HG02943 (cell line): Measurements from ENCODE around the gene MYO7B.

ENCODE experiments used
- ATAC-seq: cut with Tn5 transposase; IDR thresholded peaks from one replicate; pipeline ENCODE4 v1.9.1; 2021; ENCODE audit warnings: mild to moderate bottlenecking, low read depth, moderate library complexity; ENCODE audit not compliant: unreplicated experiment

The MYO7B gene

DNA sequence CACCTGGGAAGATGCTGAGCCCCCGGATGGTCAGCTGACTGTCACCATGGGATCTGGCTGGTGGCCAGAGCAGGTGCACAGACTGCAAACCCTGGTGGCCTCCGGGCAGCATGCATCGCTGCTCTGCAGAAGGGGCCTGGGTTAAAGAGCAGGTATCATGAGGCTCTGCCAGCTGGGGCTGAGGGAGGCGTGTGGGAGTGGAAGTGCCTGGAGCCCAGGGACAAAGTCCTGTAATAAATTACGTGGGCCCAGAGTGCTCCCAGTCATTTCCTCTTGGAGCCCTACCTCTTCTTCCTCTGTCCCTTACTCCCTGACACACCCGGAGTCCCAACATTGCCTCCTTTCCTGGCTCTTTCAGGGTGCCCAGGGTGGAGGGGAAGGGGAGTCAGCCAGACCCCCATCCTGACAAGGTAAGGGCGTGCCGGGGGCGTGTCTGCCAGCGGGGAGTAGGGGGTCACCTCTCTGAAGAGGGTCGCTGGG lies at the start of gene MYO7B:
Gene MYO7B (plus strand): TSS at position 262 of the 480 bp plus-strand sequence. CDS start 24,040 bp downstream, outside the sequence.
- ATAC-seq, result no peak

DNA sequence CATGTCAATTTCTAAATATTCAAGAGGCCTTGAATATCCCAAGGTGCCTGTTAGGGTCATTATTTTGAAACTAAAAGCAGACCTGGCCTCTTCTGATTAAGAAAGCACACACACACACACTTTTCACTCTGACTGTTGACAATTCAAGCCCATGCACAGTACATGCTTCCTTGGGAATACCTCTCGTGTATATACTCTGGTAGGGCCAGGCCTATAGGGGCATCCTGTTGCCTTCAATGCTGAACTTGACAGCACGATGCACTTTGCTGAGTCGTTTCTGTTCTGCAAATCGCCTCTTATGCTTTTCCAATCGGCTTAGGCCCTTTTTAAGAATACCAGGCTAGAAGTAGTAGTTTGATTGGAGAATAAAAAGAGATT lies 49.8 kb upstream of the MYO7B start:
- no peak for ATAC-seq

- no peak for ATAC-seq
These were observed 49.0 kb upstream of the MYO7B start for GRCh38 chr2:127486247-127487058.

GRCh38 chr2:127490283-127490682 lies 45.2 kb upstream of the MYO7B start:
- ATAC-seq, result no peak

GRCh38 chr2:127498386-127498785 lies 37.1 kb upstream of the MYO7B start:
- no peak for ATAC-seq

DNA sequence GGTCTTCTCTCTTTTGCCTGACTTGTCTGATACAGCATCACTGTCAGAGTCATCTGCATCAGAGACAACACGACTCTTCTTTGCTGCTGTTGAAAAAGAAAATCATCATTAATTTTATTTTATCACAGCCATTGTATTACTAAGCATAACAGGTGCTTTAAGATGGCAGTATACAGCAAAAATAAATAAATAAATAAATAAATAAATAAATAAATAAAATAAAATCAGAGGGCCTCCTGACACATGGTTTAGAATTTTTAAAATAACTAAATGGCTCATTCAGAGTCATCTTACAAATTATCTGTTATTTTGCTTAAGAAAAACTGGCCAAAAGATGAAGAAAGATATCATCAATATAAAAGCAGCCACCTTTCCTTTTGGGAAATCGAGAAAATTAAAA lies 32.0 kb upstream of the MYO7B start:
- ATAC-seq, result no peak

DNA sequence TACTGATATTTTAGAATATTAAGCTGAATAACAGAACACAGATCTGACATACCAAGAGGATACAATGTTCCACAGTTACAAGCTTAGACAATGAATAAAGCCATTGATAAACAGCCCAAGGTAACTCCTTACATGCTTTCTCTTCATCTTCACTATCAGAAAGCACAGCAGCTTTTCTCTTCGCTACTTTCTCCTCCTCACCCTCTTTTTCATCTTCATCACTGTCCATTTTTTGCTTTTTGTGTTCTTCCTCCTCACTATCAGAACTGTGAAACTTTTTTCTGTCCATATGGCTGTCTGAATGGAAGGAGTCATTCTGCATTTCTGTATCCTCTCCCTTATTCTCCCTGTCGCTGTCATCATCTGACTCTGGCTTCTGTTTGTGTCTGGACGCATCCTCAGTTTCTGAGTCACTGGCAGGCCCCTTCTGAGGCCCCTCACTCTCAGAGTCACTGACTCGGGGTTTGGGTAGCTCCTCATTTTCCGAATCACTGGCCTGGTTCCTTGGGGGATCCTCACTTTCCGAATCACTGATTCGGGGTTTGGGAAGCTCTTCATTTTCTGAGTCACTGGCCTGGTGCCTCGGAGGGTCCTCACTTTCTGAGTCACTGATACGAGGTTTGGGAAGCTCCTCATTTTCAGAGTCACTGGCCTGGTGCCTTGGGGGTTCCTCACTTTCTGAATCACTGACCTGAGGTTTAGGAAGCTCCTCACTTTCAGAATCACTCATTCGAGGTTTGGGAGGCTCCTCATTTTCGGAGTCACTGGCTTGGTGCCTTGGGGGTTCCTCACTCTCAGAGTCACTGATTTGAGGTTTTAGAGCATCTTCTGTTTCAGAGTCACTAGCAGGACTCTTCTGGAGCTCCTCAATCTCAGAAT lies 30.7 kb upstream of the MYO7B start:
- ATAC-seq, result no peak

- ATAC-seq, result no peak
These were observed 29.0 kb upstream of the MYO7B start for GRCh38 chr2:127506510-127506909.

- ATAC-seq, result no peak
These were observed 27.4 kb upstream of the MYO7B start for GRCh38 chr2:127508023-127508630.

GRCh38 chr2:127508631-127509034 lies 26.9 kb upstream of the MYO7B start:
- ATAC-seq, result no peak

DNA sequence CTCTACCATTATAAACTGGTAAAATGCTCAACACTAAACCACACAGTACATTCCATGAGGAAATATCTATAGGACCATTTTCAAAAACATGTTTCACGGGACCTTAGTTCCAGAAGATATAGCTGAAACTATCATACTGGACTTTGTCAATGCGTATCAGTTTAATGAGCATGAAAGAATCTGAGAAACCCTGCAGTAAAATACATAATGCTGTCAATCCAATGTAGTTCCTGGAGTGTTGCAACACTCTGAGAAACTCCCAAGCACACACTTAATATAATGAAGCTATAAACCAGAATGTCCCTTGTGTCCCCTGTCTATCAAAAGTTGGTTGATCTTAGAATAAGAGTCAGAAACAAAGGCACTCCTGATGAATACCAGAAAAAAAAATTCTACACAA lies 25.4 kb upstream of the MYO7B start:
- no peak for ATAC-seq

DNA sequence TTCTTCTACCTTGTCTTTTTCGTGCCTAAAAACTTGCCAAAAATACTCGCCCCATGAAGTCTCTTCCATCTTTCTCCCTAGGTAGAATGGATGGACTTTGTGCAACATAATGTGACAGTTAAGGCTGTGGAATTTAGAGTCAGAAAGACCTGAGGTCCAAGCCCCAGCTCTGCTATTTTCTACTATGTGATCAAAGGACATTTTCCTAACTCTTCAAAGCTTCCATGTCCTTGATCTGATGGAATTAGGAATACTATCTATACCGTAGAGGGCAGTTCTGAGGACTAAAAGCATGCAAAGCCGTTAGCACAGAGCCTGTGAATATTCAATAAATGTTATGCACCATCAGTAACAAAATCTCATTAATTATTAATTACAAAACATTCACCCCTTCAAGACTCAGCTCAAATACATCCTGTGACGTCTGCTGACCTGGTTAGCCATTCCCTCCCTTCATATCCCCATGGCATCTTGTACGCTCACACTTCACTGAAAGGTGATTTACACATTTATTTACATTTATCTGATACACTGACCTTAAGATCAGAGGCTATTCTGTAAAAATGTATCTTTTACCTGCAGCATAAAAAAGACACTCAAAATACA lies 24.3 kb upstream of the MYO7B start:
- ATAC-seq, result no peak

DNA sequence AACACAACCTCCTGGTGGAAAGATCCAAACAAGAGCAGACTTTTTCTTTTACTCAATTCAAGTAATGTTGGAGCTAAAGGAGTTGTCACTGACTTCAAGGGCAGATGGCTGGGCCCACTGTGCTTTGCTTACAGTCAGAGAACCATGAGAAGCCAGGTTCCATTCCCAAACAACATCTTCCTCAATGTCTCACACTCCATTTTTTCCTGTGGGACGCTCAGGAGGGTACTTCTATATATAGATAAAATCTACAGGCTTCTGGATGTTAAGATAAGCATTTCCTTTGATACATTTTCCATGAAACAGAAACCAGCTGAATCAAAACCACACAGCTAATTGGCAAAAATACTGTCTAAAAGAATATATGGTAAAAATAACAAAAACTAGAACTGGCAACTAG lies 23.6 kb upstream of the MYO7B start:
- no peak for ATAC-seq

- no peak for ATAC-seq
These were observed 23.1 kb upstream of the MYO7B start for GRCh38 chr2:127512362-127512761.

GRCh38 chr2:127514076-127514475 lies 21.4 kb upstream of the MYO7B start:
- ATAC-seq, result no peak

GRCh38 chr2:127514485-127514884 lies 21.0 kb upstream of the MYO7B start:
- ATAC-seq, result no peak

DNA sequence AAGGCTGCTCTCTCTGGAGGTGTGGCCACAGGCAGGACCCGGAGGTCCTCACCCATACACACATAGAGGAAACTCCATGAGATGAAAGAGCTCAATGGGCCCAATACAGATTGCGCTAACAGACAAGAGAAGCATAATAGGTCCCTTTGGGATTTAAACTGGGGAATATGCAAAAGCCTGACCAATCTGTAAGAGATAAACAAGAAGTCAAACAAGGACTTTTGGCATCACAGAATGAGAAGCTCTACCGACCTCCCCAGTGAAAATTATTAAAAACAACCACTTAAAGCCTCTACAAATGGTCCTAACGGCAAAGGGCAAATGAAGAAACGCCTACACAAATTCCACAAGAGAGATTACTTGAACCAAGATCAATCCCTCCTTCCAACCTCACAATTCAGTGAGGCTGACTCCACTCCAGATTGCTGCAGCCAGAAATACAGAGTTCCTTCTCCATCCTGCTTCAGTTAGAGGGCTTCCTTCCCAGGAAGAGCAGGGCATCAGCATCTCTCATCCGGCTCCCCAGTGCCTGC lies 20.0 kb upstream of the MYO7B start:
- ATAC-seq, result no peak

- ATAC-seq, result no peak
These were observed 19.3 kb upstream of the MYO7B start for GRCh38 chr2:127516041-127516762.

DNA sequence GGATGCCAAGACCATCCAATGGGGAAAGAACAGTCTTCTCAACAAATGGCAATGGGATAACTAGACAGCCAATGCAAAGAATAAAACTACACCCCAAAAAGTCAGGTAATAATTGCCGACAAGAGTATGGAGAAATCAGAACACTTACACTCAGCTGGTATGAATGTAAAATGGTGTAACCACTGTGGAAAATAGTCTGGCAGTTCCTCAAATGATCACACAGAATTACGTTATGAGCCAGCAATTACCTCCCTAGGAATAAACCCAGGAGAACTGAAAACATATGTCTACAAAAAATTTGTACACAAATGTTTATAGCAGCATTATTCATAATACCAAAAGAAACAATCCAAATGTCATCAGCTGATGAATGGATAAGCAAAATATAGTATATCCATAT lies 18.0 kb upstream of the MYO7B start:
- no peak for ATAC-seq

DNA sequence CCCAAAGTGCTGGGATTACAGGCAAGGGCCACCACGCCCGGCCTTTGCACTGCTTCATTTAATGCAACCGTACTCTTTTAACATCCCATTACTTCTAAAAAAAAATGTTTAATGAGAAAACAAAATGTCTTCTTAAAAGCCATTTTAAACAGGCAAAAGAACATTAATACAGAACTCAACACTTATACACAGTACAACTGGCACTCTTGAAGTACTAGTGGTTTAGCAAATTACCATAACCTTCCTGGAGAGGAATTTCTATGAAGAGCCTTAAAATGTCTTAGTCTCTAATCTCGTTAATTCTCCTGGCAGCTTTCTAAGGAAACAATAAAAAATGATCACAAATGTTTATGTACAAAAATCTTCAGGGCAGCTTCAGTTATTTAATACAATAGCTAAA lies 15.1 kb upstream of the MYO7B start:
- ATAC-seq, result no peak
